ENCODE results near the gene GPR17. TPM values are rescaled to one million over a fixed set of nuclear protein-coding genes. Genes with fewer than 3 reads are reported as not detected.
A peak's percentile ranks its signal among the peaks of the same experiment; 100 is the strongest.

GPR17 gene
- total RNA-seq, 4 donors from 2014 or later = 1.1 to 1.6 (median 1.2) TPM

GRCh38 chr2:127661072-127661649 lies 15.2 kb downstream of the GPR17 start:
- peak in 1 of 2 donors; percentile 77 for TF ChIP-seq EP300 (IDR thresholded peaks at IDR 0.05)
- no peak for TF ChIP-seq POLR2A (IDR thresholded peaks at IDR 0.05)
- no peak for TF ChIP-seq CTCF (IDR thresholded peaks at IDR 0.05)
- peak overlapping the region in 1 of 4 donors; percentile 14 for H3K4me3 ChIP-seq
- H3K27me3 ChIP-seq = no peaks in the 10 kb centered on the region
- H3K9me3 ChIP-seq = no peaks in the 10 kb centered on the region
- peaks cover 0 to 16% (median 0%) of the 10 kb centered on the region in 3 donors for H3K36me3 ChIP-seq
- no peak for DNase-seq (ENCODE audit: low spot score in 2 of 2)
- WGBS, 2 donors = 29 to 57% methylated on average over 9 to 14 of the region's 14 CpGs
- H3K4me1 ChIP-seq = peaks cover 0 to 96% (median 49%) of the 10 kb centered on the region in 4 donors
- H3K27ac ChIP-seq = peak overlapping the region; percentile 55 to 92 (median 86)

GRCh38 chr2:127661949-127662510 lies 16.1 kb downstream of the GPR17 start:
- WGBS, 2 donors = 18 to 42% methylated on average over 7 to 9 of the region's 9 CpGs
- Histone ChIP-seq H3K9me3 (no peaks in the 10 kb centered on the region), H3K4me1 (peaks cover 0 to 87% (median 45%) of the 10 kb centered on the region in 4 donors), H3K4me3 (no peak overlapping the region), H3K36me3 (peaks cover 0 to 10% (median 0%) of the 10 kb centered on the region in 3 donors), H3K27me3 (no peaks in the 10 kb centered on the region), H3K27ac (peak overlapping the region; percentile 55 to 92 (median 86))
- TF ChIP-seq CTCF (IDR thresholded peaks at IDR 0.05) = no peak
- no peak for TF ChIP-seq POLR2A (IDR thresholded peaks at IDR 0.05)
- no peak for TF ChIP-seq EP300 (IDR thresholded peaks at IDR 0.05)
- DNase-seq (ENCODE audit: low spot score in 2 of 2) = no peak

GRCh38 chr2:127662937-127663565 lies 17.1 kb downstream of the GPR17 start:
- H3K9me3 ChIP-seq = peaks cover 0 to 3% (median 0%) of the 10 kb centered on the region in 4 donors
- H3K4me3 ChIP-seq = peak overlapping the region; percentile 15 to 50 (median 29)
- WGBS, 2 donors = 58 to 59% methylated on average over 6 to 8 of the region's 9 CpGs
- TF ChIP-seq EP300 (IDR thresholded peaks at IDR 0.05) (no peak), POLR2A (IDR thresholded peaks at IDR 0.05) (no peak), CTCF (IDR thresholded peaks at IDR 0.05) (no peak)
- H3K36me3 ChIP-seq = no peaks in the 10 kb centered on the region
- no peaks in the 10 kb centered on the region for H3K27me3 ChIP-seq
- H3K27ac ChIP-seq = peak overlapping the region; percentile 64 to 92 (median 84)
- DNase-seq (ENCODE audit: low spot score in 2 of 2) = peak in 1 of 2 donors; percentile 11
- H3K4me1 ChIP-seq = peaks cover 0 to 77% (median 45%) of the 10 kb centered on the region in 4 donors

GRCh38 chr2:127663566-127664064 lies 17.7 kb downstream of the GPR17 start:
- 51 to 58% methylated on average over 6 of the region's 6 CpGs for WGBS, 2 donors
- peak overlapping the region; percentile 64 to 92 (median 84) for H3K27ac ChIP-seq
- TF ChIP-seq POLR2A (IDR thresholded peaks at IDR 0.05) (no peak), EP300 (IDR thresholded peaks at IDR 0.05) (no peak), CTCF (IDR thresholded peaks at IDR 0.05) (no peak)
- H3K4me3 ChIP-seq = peak overlapping the region; percentile 15 to 50 (median 29)
- no peak for DNase-seq (ENCODE audit: low spot score in 2 of 2)
- H3K36me3 ChIP-seq = no peaks in the 10 kb centered on the region
- H3K27me3 ChIP-seq = no peaks in the 10 kb centered on the region
- H3K4me1 ChIP-seq = peaks cover 0 to 71% (median 43%) of the 10 kb centered on the region in 4 donors
- H3K9me3 ChIP-seq = peaks cover 0 to 7% (median 0%) of the 10 kb centered on the region in 4 donors
